Measurements from ENCODE around the gene PRM3.

The PRM3 gene

GRCh38 chr16:11258553-11259492 is 14.6 kb downstream of the PRM3 start:
- no peak for DNase-seq

- DNase-seq, result peak; percentile 92
Observed at GRCh38 chr16:11257131-11257938, 16.1 kb downstream of the PRM3 start.

DNA sequence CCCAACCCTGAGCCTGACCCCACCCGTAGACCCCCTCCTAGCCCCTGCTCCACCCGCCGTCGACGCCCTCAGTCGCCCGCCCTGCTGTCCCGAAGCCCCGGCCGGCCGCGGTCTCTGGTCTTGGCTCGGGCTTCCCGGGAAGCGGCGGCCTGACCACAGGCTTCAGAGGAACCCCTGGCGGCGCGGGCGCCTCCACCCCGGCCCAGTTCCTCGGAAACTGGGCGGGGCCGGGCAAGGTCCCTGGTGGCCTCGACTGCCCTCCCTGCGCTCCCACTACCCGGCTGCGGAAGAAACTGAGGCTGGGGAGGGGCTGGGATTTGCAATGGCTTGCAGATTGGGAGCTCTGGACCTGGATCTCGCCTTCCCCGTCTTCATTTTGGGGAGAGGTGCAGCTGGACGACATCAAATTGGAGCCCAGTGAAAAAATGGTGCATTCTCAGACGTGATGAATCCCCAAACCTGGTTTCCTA is 16.7 kb downstream of the PRM3 start:
- peak; percentile 68 for DNase-seq

GRCh38 chr16:11255737-11256660 is 17.4 kb downstream of the PRM3 start, which contains the start of gene SOCS1:
SOCS1 (minus strand) TSS chr16:11256204; CDS start chr16:11255478, 726 bp downstream.
- DNase-seq, result peak; percentile 94

- peak; percentile 76 for DNase-seq
Observed at GRCh38 chr16:11254913-11255736, 18.3 kb downstream of the PRM3 start.

DNA sequence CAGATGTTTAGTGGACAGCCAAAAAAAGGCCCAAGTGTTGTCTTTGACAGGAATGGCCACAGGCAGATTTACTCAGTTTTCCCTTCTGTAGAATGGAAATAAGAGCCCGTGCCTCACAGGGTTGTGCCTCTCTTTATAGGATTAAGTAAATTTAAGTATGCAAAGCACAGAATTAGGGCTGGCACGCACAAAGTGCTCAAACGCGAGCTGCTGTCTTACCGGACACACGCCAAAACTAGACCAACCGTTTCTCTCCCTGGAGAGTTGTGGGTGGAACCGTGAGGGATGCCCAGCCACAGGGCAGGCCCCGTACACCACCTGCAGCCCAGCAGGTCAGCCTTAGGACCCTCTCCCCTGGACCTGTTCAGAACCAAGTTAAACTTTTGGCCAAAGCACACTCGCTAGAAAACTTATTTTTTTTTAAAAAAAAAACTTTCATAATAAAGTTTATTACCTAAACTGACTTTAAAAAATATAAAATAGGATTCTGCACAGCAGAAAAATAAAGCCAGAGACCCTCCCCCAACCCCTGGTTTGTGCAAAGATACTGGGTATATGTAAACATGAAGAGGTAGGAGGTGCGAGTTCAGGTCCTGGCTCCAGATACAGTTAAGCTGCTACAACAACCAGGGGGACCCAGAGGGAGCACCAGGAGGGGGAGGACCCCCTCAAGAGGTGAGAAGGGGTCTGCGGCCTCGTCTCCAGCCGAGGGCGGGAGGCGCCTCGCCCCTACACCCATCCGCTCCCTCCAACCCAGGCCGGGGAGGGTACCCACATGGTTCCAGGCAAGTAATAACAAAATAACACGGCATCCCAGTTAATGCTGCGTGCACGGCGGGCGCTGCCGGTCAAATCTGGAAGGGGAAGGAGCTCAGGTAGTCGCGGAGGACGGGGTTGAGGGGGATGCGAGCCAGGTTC is 19.2 kb downstream of the PRM3 start:
- DNase-seq, result no peak

GRCh38 chr16:11253009-11253994 is 20.1 kb downstream of the PRM3 start:
- DNase-seq, result no peak

- no peak for DNase-seq
Observed at GRCh38 chr16:11252482-11252931, 20.9 kb downstream of the PRM3 start.

- no peak for DNase-seq
Observed at GRCh38 chr16:11251525-11252481, 21.6 kb downstream of the PRM3 start.

GRCh38 chr16:11250786-11251524 is 22.5 kb downstream of the PRM3 start:
- no peak for DNase-seq

- DNase-seq, result no peak
Observed at GRCh38 chr16:11250091-11250785, 23.2 kb downstream of the PRM3 start.

- DNase-seq, result no peak
Observed at GRCh38 chr16:11249233-11250061, 24.0 kb downstream of the PRM3 start.

DNA sequence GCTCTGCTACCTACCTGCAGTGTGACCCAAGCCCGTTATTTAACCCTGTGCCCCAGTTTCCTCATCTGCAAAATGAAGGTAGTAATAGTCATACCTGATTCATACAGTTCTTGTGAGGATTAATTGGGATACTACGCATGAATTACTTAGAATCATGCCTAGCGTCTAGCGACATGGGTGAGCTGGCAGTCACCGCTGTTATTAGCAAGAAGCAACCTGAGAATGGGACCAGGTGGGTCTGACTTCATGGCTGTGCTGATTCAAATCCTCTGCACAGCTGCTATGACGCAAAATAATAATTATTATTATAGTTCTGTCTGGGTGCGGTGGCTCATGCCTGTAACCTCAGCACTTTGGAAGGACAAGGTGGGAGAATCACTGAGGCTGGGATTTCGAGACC is 25.3 kb downstream of the PRM3 start:
- no peak for DNase-seq

- DNase-seq, result no peak
Observed at GRCh38 chr16:11245988-11246387, 27.4 kb downstream of the PRM3 start.

DNA sequence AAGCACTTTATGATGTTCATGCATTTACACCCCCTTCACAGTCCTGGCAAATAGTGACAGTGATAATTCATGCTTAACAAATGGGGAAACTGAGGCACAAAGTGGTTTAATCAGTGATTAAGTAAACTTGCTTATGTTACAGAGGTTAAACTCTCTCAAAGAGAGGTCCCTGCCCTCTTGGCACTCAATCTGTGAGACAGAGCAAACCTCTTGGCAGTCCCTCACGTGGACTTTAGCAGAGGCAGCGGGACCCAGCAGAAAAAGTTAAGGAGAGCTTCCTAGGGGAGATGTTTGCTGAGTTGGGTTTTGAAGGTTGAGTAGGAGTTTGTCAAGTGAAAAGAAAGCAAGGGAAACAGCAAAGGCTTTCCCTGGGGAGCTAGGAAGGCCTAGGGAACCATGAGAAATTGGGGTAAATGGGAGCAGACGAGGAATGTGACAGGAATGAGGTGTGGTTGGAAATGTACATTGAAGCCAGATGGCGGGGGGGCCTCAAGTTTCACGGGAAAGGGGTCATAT is 28.1 kb downstream of the PRM3 start:
- no peak for DNase-seq

Measured in eye (tissue), 1 donor.